Measurements from ENCODE around the gene BRD9.
"Not testable (repeated sequence)": the region's sequence is repeated elsewhere in the genome, so short reads cannot be mapped to it uniquely, and the experiment has no call there.

BRD9 gene

DNA sequence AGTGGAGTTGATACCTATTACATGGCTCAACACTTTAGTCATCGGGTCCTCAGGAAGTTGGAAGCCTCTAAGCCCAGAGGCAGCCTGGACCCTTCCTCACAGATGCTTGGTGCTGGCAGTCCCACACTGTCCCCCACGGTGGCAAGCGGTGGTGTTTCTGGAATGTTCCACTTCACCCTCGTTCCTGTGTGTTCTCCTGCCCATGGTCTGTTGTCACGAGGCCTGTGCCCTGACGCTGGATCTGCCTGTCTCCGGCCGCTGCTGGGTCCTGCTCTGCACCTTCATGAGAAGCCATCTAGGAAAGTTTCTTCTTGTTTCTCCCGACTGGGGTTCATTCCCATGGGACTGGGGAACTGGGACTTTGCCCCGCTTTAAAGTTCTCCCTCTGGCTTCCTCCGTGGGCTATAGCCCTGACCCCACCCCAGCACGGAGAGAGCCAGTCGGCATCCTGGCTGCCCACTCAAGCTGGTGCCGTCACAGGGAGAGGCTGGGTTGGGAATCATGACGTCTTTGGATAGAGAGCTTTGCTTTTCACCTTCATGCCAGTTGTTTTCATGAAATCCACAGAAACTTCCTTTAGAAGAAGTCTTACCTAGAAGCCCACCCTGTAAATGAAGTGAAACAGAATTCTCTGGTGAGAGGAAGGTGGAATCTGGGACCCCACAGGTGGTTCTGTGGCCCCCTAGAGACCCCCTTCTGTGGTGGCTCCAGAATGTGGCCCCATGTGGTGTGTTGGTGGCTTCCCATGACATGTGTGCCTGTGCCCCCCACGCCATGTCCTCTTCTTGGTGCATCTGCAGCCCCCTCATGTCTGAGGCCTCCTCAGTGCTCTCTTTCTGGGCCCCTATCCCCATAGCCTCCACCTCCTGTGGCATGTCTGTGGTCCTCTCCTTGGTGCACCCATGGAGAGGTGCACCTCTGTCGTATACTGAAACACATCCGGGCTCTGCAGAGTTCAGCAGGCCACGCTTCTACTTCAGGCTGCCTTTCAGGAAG, 43.8 kb upstream of the BRD9 start:
- Histone ChIP-seq H3K27me3 (ENCODE audit: insufficient read depth, poor library complexity, severe bottlenecking) (no peaks in the 10 kb centered on the region), H3K27ac (replicated peaks) (no peak overlapping the region), H3K4me3 (replicated peaks; ENCODE audit: insufficient read depth, low read length) (no peak overlapping the region)
- DNase-seq (ENCODE audit: low read depth in 1 of 2, low spot score in 1 of 2), result no peak
- TF ChIP-seq REST (IDR thresholded peaks at IDR 0.05; ENCODE audit: insufficient replicate concordance, low read depth), result no peak
- no peak for TF ChIP-seq POLR2AphosphoS5 (IDR thresholded peaks at IDR 0.05; ENCODE audit: low read depth)
- TF ChIP-seq, protein P1, sequence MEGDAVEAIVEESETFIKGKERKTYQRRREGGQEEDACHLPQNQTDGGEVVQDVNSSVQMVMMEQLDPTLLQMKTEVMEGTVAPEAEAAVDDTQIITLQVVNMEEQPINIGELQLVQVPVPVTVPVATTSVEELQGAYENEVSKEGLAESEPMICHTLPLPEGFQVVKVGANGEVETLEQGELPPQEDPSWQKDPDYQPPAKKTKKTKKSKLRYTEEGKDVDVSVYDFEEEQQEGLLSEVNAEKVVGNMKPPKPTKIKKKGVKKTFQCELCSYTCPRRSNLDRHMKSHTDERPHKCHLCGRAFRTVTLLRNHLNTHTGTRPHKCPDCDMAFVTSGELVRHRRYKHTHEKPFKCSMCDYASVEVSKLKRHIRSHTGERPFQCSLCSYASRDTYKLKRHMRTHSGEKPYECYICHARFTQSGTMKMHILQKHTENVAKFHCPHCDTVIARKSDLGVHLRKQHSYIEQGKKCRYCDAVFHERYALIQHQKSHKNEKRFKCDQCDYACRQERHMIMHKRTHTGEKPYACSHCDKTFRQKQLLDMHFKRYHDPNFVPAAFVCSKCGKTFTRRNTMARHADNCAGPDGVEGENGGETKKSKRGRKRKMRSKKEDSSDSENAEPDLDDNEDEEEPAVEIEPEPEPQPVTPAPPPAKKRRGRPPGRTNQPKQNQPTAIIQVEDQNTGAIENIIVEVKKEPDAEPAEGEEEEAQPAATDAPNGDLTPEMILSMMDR (IDR thresholded peaks at IDR 0.05; ENCODE audit: insufficient read depth, low read length), result no peak
- no peak for TF ChIP-seq GABPA (IDR thresholded peaks at IDR 0.05; ENCODE audit: low read depth)
- no peak for TF ChIP-seq SPI1 (IDR thresholded peaks at IDR 0.05; ENCODE audit: borderline replicate concordance, low read depth)

DNA sequence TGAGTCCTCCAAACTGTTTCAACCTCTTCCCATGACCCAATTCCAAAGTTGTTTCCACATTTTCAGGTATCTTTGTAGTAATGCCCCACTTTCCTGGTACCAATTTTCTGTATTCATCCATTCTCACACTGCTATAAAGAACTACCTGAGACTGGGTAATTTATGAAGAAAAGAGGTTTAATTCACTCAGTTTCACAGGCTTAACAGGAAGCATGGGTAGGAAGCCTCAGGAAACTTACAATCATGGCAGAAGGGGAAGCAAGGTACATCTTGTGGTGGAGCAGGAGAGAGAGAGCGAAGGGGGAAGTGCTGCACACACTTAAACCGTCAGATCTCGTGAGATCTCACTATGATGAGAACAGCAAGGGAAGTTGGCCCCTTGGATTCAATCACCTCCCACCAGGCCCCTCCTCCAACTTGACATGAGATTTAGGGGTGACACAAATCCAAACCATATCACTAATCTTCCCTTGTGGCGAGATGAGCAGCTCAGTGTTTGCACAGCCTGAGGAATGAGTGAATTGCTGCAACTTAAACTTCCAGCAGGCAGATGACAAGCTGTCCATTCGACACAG, 43.0 kb upstream of the BRD9 start:
- Histone ChIP-seq H3K27ac (replicated peaks) (no peak overlapping the region), H3K4me3 (replicated peaks; ENCODE audit: insufficient read depth, low read length) (no peak overlapping the region), H3K27me3 (ENCODE audit: insufficient read depth, poor library complexity, severe bottlenecking) (no peaks in the 10 kb centered on the region)
- TF ChIP-seq, protein P1 (IDR thresholded peaks at IDR 0.05; ENCODE audit: insufficient read depth, low read length), result no peak
- TF ChIP-seq POLR2AphosphoS5 (IDR thresholded peaks at IDR 0.05; ENCODE audit: low read depth) (no peak), SPI1 (IDR thresholded peaks at IDR 0.05; ENCODE audit: borderline replicate concordance, low read depth) (peak; percentile 84)
- peak; percentile 34 to 69 for DNase-seq (ENCODE audit: low read depth in 1 of 2, low spot score in 1 of 2)

DNA sequence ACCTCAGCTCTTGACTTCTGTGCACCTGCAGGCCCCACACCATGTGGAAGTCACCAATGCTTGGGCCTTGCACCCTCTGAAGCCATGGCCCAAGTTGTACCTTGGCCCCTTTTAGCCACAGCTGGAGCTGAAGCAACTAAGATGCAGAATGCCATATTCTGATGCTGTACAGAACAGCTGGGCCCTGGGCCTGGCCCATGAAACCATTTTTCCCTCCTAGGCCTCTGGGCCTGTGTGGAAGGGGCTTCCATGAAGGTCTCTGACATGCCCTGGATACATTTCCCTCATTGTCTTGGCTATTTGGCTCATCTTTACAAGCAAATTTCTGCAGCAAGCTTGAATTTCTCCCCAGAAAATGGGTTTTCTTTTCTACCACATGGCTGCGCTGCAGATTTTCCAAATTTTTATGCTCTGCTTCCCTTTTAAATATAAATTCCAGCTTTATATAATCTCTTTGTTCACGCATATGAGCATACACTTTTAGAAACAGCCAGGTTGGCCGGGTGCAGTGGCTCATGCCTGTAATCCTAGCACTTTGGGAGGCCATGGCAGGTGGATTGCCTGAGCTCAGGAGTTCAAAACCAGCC, 41.9 kb upstream of the BRD9 start:
- DNase-seq (ENCODE audit: low read depth in 1 of 2, low spot score in 1 of 2); H3K27ac ChIP-seq (replicated peaks); H3K4me3 ChIP-seq (replicated peaks; ENCODE audit: insufficient read depth, low read length); H3K27me3 ChIP-seq (ENCODE audit: insufficient read depth, poor library complexity, severe bottlenecking): not testable (repeated sequence)

DNA sequence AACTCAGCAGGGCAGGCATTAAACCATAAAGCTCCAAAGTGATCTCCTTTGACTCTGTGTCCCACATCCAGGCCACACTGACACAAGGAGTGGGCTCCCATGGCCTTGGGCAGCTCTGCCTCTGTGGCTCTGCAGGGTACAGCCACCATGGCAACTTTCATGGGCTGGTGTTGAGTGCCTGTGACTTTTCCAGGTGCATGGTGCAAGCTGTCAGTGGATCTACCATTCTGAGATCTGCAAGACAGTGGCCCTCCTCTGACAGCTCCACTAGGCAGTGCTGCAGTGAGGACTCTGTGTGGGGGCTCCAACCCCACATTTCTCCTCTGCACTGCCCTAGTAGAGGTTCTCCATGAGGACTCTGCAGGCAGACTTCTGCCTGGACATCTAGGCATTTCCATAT, 41.4 kb upstream of the BRD9 start:
- H3K4me3 ChIP-seq (replicated peaks; ENCODE audit: insufficient read depth, low read length); DNase-seq (ENCODE audit: low read depth in 1 of 2, low spot score in 1 of 2); H3K27me3 ChIP-seq (ENCODE audit: insufficient read depth, poor library complexity, severe bottlenecking); H3K27ac ChIP-seq (replicated peaks): not testable (repeated sequence)

- no peak for DNase-seq (ENCODE audit: low read depth in 1 of 2, low spot score in 1 of 2)
- no peaks in the 10 kb centered on the region for H3K27me3 ChIP-seq (ENCODE audit: insufficient read depth, poor library complexity, severe bottlenecking)
- no peak overlapping the region for H3K4me3 ChIP-seq (replicated peaks; ENCODE audit: insufficient read depth, low read length)
- no peak for TF ChIP-seq POLR2AphosphoS5 (IDR thresholded peaks at IDR 0.05; ENCODE audit: low read depth)
- no peak for TF ChIP-seq GABPA (IDR thresholded peaks at IDR 0.05; ENCODE audit: low read depth)
- TF ChIP-seq SPI1 (IDR thresholded peaks at IDR 0.05; ENCODE audit: borderline replicate concordance, low read depth), result no peak
- TF ChIP-seq REST (IDR thresholded peaks at IDR 0.05; ENCODE audit: insufficient replicate concordance, low read depth), result no peak
- no peak overlapping the region for H3K27ac ChIP-seq (replicated peaks)
Observed at GRCh38 chr5:933251-933861, 40.8 kb upstream of the BRD9 start.

All from HL-60 (cell line).